Middle frontal gyrus (tissue), 1 donor: ENCODE measurements around the gene SMAD3.
"Not testable (repeated sequence)": the region's sequence is repeated elsewhere in the genome, so short reads cannot be mapped to it uniquely, and the experiment has no call there.

Experiments
- DNase-seq: peaks from one replicate; pipeline ENCODE4 v3.0.0-alpha.2; 2015; ENCODE audit warnings: low spot score; ENCODE audit errors: extremely low spot score

The SMAD3 gene

GRCh38 chr15:67142092-67142766 lies 76.8 kb downstream of the SMAD3 start:
- no peak for DNase-seq

- no peak for DNase-seq
Measured at GRCh38 chr15:67142767-67143100, 77.3 kb downstream of the SMAD3 start.

- no peak for DNase-seq
Measured at GRCh38 chr15:67143646-67144045, 78.2 kb downstream of the SMAD3 start.

GRCh38 chr15:67144609-67145311 lies 79.4 kb downstream of the SMAD3 start:
- DNase-seq = no peak

- DNase-seq = no peak
Measured at GRCh38 chr15:67145312-67145610, 79.9 kb downstream of the SMAD3 start.

- DNase-seq = no peak
Measured at GRCh38 chr15:67145710-67146109, 80.3 kb downstream of the SMAD3 start.

GRCh38 chr15:67146234-67146633 lies 80.8 kb downstream of the SMAD3 start:
- DNase-seq = no peak

- DNase-seq = no peak
Measured at GRCh38 chr15:67146875-67147381, 81.5 kb downstream of the SMAD3 start.

GRCh38 chr15:67147396-67147949 lies 82.1 kb downstream of the SMAD3 start:
- no peak for DNase-seq

- DNase-seq = no peak
Measured at GRCh38 chr15:67148196-67148701, 82.8 kb downstream of the SMAD3 start.

- DNase-seq = no peak
Measured at GRCh38 chr15:67149068-67149772, 83.8 kb downstream of the SMAD3 start.

- DNase-seq = no peak
Measured at GRCh38 chr15:67149773-67150022, 84.3 kb downstream of the SMAD3 start.

- DNase-seq = no peak
Measured at GRCh38 chr15:67150023-67150860, 84.8 kb downstream of the SMAD3 start.

GRCh38 chr15:67152429-67152828 lies 87.0 kb downstream of the SMAD3 start:
- DNase-seq = no peak

- not testable (repeated sequence) for DNase-seq
Measured at GRCh38 chr15:67153044-67153443, 87.6 kb downstream of the SMAD3 start.

- no peak for DNase-seq
Measured at GRCh38 chr15:67154249-67154648, 88.8 kb downstream of the SMAD3 start.

- DNase-seq = no peak
Measured at GRCh38 chr15:67156426-67156825, 91.0 kb downstream of the SMAD3 start.

GRCh38 chr15:67156834-67157233 lies 91.4 kb downstream of the SMAD3 start:
- DNase-seq = no peak

- no peak for DNase-seq
Measured at GRCh38 chr15:67157521-67158252, 92.3 kb downstream of the SMAD3 start.

GRCh38 chr15:67158367-67158766 lies 93.0 kb downstream of the SMAD3 start:
- DNase-seq = no peak

GRCh38 chr15:67161412-67161811 lies 96.0 kb downstream of the SMAD3 start:
- DNase-seq = no peak
